Measurements from ENCODE around the gene KHSRP.
A peak's percentile ranks its signal among the peaks of the same experiment; 100 is the strongest.
"Not testable (repeated sequence)": the region's sequence is repeated elsewhere in the genome, so short reads cannot be mapped to it uniquely, and the experiment has no call there.

Gene KHSRP

DNA sequence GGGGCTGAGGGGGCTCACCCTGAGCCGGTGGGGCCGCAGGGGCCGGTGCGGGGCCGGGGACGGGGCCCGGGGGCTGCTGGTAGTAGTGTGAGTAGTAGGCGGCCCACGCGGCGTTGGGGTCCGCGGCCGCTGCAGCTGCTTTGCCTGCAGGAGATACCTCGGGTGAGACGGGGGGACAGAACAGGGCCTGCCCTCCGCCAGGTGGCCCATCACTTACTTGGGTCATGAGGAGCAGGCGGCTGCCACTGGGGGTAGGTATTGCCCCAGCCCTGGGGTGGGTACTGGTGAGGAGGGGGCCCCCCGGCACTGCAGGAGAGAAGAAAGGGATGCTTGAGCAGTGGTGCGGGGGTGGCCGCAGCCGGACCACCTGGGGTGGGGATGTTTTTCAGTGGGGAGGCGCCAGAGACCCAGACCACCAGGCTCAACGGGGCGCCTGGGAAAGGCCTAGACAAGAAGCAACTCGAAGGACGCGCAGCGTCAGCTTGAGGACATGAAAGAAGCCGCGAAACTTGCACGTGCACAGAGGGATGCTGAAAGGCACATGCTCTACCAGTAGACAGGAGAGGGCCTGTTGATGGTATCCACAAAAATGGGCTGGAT is 8.9 kb downstream of the KHSRP start:
- Mint-ChIP-seq H3K4me3 (no peak overlapping the region), H3K36me3 (ENCODE audit: low read depth) (peaks cover 65% of the 10 kb centered on the region), H3K27ac (no peak overlapping the region)

GRCh38 chr19:6414793-6415590 is 9.6 kb downstream of the KHSRP start:
- H3K36me3 Mint-ChIP-seq (ENCODE audit: low read depth): peaks cover 58% of the 10 kb centered on the region
- no peaks in the 10 kb centered on the region for H3K9me3 Mint-ChIP-seq
- H3K4me1 Mint-ChIP-seq (ENCODE audit: low read depth): no peaks in the 10 kb centered on the region
- no peaks in the 10 kb centered on the region for H3K27me3 Mint-ChIP-seq
- no peak overlapping the region for H3K4me3 Mint-ChIP-seq
- H3K27ac Mint-ChIP-seq: no peak overlapping the region

More for the DNA sequence above, 8.9 kb downstream of the KHSRP start:
- Mint-ChIP-seq H3K9me3 (no peaks in the 10 kb centered on the region), H3K4me1 (ENCODE audit: low read depth) (no peaks in the 10 kb centered on the region), H3K27me3 (no peaks in the 10 kb centered on the region)

DNA sequence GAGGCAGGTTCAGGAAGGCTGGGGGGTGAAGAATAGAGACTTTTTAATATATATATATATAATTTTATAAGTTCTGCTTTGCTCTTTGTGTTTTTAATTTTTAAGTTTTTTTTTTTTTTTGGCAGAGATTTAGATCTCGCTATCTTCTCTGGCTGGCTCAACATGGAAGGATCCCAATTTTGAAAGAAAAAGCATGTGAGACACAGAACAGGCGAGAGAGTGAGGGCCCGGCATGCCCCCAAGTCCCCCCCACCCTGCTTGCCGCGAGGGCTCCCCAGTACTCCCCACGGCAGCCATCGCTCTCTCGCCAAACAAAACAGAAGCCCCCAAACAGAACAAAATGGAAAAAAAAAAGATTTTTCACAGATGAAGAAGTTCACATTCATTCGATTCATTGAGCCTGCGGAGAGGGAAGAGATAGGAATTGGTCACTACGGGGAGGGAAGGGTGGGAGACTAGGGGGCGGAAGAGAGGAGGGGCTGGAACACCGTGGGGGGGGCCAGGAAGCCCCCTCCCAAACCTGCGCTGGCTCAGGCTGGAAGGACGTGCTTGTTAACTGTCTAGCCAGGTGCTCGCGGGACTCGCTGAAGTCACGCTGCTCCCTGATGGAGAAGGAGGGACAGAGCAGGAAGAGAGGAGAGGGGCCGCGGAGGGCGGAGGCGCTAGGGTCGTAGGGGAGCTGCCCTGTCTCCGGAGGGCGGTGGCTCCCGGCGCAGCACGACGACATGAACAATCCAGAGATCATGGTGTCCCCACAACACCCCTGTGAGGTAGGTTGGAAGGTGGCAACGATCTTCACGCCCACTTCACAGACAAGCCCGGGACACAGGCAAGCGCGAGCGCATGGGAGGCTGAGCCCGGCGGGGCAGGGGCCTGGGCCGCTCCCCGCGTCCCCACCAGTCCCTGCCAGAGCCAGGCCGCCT is 10.6 kb downstream of the KHSRP start:
- H3K27me3 Mint-ChIP-seq: no peaks in the 10 kb centered on the region
- no peak overlapping the region for H3K4me3 Mint-ChIP-seq
- no peaks in the 10 kb centered on the region for H3K4me1 Mint-ChIP-seq (ENCODE audit: low read depth)
- H3K9me3 Mint-ChIP-seq: no peaks in the 10 kb centered on the region
- peaks cover 52% of the 10 kb centered on the region for H3K36me3 Mint-ChIP-seq (ENCODE audit: low read depth)
- H3K27ac Mint-ChIP-seq: no peak overlapping the region

DNA sequence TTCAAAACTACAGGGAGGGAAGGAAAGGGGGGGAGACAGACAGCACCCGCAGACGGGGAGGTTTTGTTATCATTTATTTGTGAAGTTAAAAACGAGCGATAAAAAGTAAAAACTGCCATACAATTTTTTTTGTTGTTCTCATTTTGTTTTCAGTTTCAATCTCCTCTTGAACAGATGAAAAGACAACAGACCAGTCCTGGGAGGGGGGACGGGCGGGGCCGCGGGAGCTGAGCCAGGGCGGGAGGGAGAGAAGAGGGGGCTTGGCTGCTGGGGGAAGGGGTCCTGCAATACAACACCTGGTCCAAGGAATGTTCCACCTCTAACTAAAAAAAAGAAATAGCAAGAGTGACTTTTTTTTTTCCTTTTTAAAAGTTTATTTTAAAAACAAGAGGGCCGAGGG is 11.3 kb downstream of the KHSRP start:
- Mint-ChIP-seq H3K36me3 (ENCODE audit: low read depth) (peaks cover 45% of the 10 kb centered on the region), H3K27ac (no peak overlapping the region), H3K4me1 (ENCODE audit: low read depth) (no peaks in the 10 kb centered on the region), H3K4me3 (no peak overlapping the region), H3K9me3 (no peaks in the 10 kb centered on the region), H3K27me3 (no peaks in the 10 kb centered on the region)

- no peak overlapping the region for H3K27ac Mint-ChIP-seq
- H3K4me3 Mint-ChIP-seq: no peak overlapping the region
- H3K4me1 Mint-ChIP-seq (ENCODE audit: low read depth): no peaks in the 10 kb centered on the region
- H3K36me3 Mint-ChIP-seq (ENCODE audit: low read depth): peaks cover 40% of the 10 kb centered on the region
- H3K9me3 Mint-ChIP-seq: no peaks in the 10 kb centered on the region
- no peaks in the 10 kb centered on the region for H3K27me3 Mint-ChIP-seq
Observed at GRCh38 chr19:6412447-6413091, 12.0 kb downstream of the KHSRP start.

DNA sequence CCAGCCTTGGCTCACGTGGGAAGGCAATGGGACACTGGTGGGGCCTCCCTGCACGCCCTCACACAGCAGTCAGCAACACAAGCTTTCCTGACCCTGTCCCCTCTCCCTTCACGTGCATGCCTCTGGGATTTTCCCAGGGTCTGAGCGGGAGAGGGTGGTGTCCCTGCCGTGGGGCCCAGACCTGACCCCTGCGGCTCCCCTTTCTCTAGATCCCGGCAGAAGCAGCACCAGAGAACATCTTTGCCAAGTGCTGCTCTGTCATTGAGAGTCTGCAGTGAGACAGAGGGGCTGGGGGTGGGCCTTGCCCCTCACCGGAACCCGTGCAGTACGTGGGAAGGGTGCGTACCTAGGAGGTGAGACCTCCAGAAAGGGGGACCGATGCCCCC is 12.6 kb downstream of the KHSRP start:
- Mint-ChIP-seq H3K4me1 (ENCODE audit: low read depth) (no peaks in the 10 kb centered on the region), H3K27ac (no peak overlapping the region), H3K36me3 (ENCODE audit: low read depth) (peaks cover 35% of the 10 kb centered on the region), H3K9me3 (no peaks in the 10 kb centered on the region), H3K4me3 (no peak overlapping the region), H3K27me3 (no peaks in the 10 kb centered on the region)

DNA sequence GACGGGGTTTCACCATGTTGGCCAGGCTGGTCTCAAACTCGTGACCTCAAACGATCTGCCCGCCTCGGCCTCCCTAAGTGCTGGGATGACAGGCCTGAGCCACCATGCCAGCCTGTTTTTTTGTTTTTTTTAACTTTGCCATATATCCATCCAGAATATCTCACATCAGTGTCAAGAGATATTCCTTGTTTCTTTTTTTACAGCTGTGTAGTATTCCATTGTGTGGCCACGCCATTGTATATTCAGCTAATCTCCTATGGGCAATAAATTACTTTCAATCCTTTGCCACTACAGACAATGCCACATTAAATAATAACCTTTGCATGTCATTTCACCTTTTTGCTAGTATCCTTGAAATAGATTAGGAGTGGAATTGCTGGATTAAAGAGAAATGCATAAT is 15.3 kb downstream of the KHSRP start:
- Mint-ChIP-seq H3K4me1 (ENCODE audit: low read depth) (no peaks in the 10 kb centered on the region), H3K36me3 (ENCODE audit: low read depth) (peaks cover 17% of the 10 kb centered on the region), H3K4me3 (no peak overlapping the region), H3K9me3 (no peaks in the 10 kb centered on the region), H3K27me3 (no peaks in the 10 kb centered on the region), H3K27ac (no peak overlapping the region)

- Mint-ChIP-seq H3K4me3 (no peak overlapping the region), H3K27me3 (no peaks in the 10 kb centered on the region), H3K9me3 (no peaks in the 10 kb centered on the region), H3K27ac (no peak overlapping the region), H3K4me1 (ENCODE audit: low read depth) (no peaks in the 10 kb centered on the region), H3K36me3 (ENCODE audit: low read depth) (no peaks in the 10 kb centered on the region)
Observed at GRCh38 chr19:6406401-6406800, 18.2 kb downstream of the KHSRP start.

GRCh38 chr19:6402837-6403608 is 21.6 kb downstream of the KHSRP start:
- H3K36me3 Mint-ChIP-seq (ENCODE audit: low read depth): no peaks in the 10 kb centered on the region
- no peaks in the 10 kb centered on the region for H3K27me3 Mint-ChIP-seq
- no peak overlapping the region for H3K27ac Mint-ChIP-seq
- H3K4me3 Mint-ChIP-seq: no peak overlapping the region
- no peaks in the 10 kb centered on the region for H3K4me1 Mint-ChIP-seq (ENCODE audit: low read depth)
- H3K9me3 Mint-ChIP-seq: no peaks in the 10 kb centered on the region

- no peaks in the 10 kb centered on the region for H3K4me1 Mint-ChIP-seq (ENCODE audit: low read depth)
- H3K27ac Mint-ChIP-seq: no peak overlapping the region
- no peaks in the 10 kb centered on the region for H3K27me3 Mint-ChIP-seq
- H3K4me3 Mint-ChIP-seq: no peak overlapping the region
- H3K9me3 Mint-ChIP-seq: no peaks in the 10 kb centered on the region
- H3K36me3 Mint-ChIP-seq (ENCODE audit: low read depth): no peaks in the 10 kb centered on the region
Observed at GRCh38 chr19:6402058-6402457, 22.6 kb downstream of the KHSRP start.

DNA sequence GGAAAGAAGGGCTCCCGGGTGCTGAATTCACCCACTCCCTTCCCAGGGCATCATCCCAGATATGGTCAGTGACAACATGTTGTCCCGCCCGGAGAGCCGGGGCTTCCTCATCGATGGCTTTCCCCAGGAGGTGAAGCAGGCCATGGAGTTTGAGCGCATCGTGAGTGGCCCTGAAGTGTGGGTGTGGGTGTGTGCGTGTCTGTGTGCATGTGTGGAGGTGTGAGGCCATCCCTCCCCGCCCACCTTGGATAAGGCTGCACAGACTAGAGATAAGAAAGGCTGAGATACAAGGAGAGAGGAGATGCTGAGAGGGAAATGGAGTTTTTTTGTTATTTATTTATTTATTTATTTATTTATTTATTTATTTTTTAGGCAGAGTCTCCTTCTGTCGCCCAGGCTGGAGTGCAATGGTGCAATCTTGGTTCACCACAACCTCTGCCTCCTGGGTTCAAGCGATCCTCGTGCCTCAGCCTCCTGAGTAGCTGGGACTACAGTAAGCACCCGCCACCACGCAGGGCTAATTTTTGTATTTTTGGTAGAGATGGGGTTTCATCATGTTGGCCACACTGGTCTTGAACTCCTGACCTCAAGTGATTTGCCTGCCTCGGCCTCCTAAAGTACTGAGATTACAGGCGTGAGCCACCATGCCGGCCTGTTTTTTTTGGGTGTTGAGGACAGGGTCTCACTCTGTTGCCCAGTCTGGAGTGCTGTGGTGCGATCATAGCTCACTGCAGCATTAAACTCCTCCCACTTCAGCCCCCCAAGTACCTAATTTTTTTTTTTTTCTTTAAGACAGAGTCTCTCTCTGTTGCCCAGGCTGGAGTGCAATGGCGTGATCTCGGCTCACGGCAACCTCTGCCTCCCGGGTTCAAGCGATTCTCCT is 24.3 kb downstream of the KHSRP start:
- H3K27me3 Mint-ChIP-seq; H3K9me3 Mint-ChIP-seq; H3K4me1 Mint-ChIP-seq (ENCODE audit: low read depth); H3K4me3 Mint-ChIP-seq; H3K36me3 Mint-ChIP-seq (ENCODE audit: low read depth); H3K27ac Mint-ChIP-seq: not testable (repeated sequence)

DNA sequence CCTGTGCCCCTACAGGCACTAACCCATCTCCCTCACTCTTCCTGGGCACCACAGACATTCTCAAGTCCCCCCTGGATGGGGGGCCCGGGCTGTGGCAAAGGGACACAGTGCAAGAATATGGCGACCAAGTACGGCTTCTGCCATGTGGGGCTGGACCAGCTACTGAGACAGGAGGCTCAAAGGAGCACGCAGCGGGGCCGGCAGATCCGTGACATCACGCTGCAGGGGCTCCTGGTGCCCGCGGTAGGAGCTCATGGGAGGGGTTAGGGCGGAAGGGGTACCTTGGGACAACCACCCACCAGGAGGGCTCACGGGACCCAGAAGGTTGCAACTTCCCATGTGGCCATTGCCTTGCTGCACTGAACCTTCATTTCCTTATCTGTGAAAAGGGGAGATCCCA is 28.3 kb downstream of the KHSRP start:
- Mint-ChIP-seq H3K27ac (no peak overlapping the region), H3K9me3 (no peaks in the 10 kb centered on the region), H3K4me1 (ENCODE audit: low read depth) (peaks cover 20% of the 10 kb centered on the region), H3K4me3 (no peak overlapping the region), H3K36me3 (ENCODE audit: low read depth) (peaks cover 6% of the 10 kb centered on the region), H3K27me3 (no peaks in the 10 kb centered on the region)

DNA sequence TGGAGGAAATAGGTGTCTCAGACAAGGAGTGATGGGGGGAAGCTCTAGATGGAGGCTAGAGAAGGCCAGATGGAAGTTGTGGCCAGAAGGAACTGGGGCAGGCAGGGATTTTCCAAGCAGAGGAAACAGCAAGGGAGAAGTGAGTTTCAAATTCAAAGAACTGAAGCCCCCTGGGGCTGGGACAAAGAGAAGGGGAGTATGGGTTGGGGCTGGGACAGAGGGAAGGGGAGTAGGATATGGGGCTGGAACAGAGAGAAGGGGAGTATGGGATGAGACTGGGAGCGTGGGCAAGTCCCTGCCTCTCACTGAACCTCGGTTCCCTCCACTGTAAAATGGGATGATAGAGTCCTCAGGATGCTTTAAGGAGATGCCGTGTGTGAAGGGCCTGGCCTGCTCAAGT is 29.8 kb downstream of the KHSRP start:
- Mint-ChIP-seq H3K27me3 (no peaks in the 10 kb centered on the region), H3K36me3 (ENCODE audit: low read depth) (peaks cover 12% of the 10 kb centered on the region), H3K4me1 (ENCODE audit: low read depth) (peaks cover 25% of the 10 kb centered on the region), H3K4me3 (no peak overlapping the region), H3K9me3 (no peaks in the 10 kb centered on the region), H3K27ac (peak overlapping the region; percentile 58)
